Measurements from ENCODE around the gene ZNF644. TPM values are rescaled to one million over a fixed set of nuclear protein-coding genes. Genes with fewer than 3 reads are reported as not detected.

ZNF644 gene
- total and polyA plus RNA-seq, 4 donors: 6.8 to 38.8 (median 27.2) TPM

DNA sequence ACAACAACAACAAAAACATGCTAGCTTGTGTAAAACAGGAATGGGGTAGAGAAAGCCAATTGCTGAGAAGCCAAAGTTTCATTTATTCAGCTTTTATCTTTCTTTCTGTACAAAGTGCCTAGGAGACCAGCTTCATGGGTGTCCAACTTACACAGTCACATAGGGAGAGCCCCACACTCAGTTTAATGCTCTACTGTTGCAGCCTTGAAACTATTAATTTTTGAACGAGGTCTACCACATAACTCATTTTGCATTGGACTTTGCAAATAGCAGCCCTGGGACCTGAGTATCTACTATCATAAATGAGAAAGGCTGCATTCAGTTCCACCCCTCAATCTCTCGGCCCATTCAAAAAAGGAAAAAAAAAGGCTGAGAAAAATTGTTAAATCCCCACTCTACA lies 98.8 kb downstream of the ZNF644 start (continued):
- no peak for TF ChIP-seq TAF1 (conservative IDR thresholded peaks at IDR 0.05)
- no peak for TF ChIP-seq GABPA (IDR thresholded peaks at IDR 0.05 in 1 of 2, conservative IDR thresholded peaks at IDR 0.05 in 1 of 2)

- H3K27ac ChIP-seq (ENCODE audit: low read depth in 1 of 2, low read length in 2 of 2): no peak overlapping the region
- no peak overlapping the region for H3K9ac ChIP-seq (ENCODE audit: low read depth in 1 of 2, low read length in 2 of 2)
- DNase-seq (ENCODE audit: low spot score): no peak
- TF ChIP-seq HNF4A (conservative IDR thresholded peaks at IDR 0.05): no peak
- TF ChIP-seq, protein P1, sequence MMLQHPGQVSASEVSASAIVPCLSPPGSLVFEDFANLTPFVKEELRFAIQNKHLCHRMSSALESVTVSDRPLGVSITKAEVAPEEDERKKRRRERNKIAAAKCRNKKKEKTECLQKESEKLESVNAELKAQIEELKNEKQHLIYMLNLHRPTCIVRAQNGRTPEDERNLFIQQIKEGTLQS (IDR thresholded peaks at IDR 0.05): no peak
- no peak for TF ChIP-seq JUND (IDR thresholded peaks at IDR 0.05)
- peaks cover 2 to 11% (median 6%) of the 10 kb centered on the region in 4 donors for H3K4me1 ChIP-seq (ENCODE audit: control insufficient read depth in 4 of 4, insufficient read depth in 4 of 4, low read length in 3 of 4)
- no peaks in the 10 kb centered on the region for H3K27me3 ChIP-seq (ENCODE audit: control insufficient read depth in 4 of 4, insufficient read depth in 4 of 4, low read length in 3 of 4)
- H3K4me3 ChIP-seq (ENCODE audit: low read depth in 1 of 3, low read length in 3 of 3): no peak overlapping the region
- no peaks in the 10 kb centered on the region for H3K9me3 ChIP-seq (ENCODE audit: control insufficient read depth in 4 of 4, low read length in 3 of 4)
- H3K36me3 ChIP-seq (ENCODE audit: control insufficient read depth in 4 of 4, insufficient read depth in 3 of 4, low read depth in 1 of 4, low read length in 3 of 4): no peaks in the 10 kb centered on the region
- 92% methylated on average over 3 of the region's 3 CpGs for WGBS
These were observed 99.6 kb downstream of the ZNF644 start for GRCh38 chr1:90922202-90922601.

GRCh38 chr1:90919900-90920299 lies 101.9 kb downstream of the ZNF644 start:
- Histone ChIP-seq H3K4me3 (ENCODE audit: low read depth in 1 of 3, low read length in 3 of 3) (no peak overlapping the region), H3K36me3 (ENCODE audit: control insufficient read depth in 4 of 4, insufficient read depth in 3 of 4, low read depth in 1 of 4, low read length in 3 of 4) (peaks cover 0 to 8% (median 2%) of the 10 kb centered on the region in 4 donors), H3K9me3 (ENCODE audit: control insufficient read depth in 4 of 4, low read length in 3 of 4) (no peaks in the 10 kb centered on the region), H3K9ac (ENCODE audit: low read depth in 1 of 2, low read length in 2 of 2) (no peak overlapping the region), H3K27me3 (ENCODE audit: control insufficient read depth in 4 of 4, insufficient read depth in 4 of 4, low read length in 3 of 4) (no peaks in the 10 kb centered on the region), H3K27ac (ENCODE audit: low read depth in 1 of 2, low read length in 2 of 2) (no peak overlapping the region), H3K4me1 (ENCODE audit: control insufficient read depth in 4 of 4, insufficient read depth in 4 of 4, low read length in 3 of 4) (peaks cover under 1 to 9% (median 6%) of the 10 kb centered on the region in 4 donors)
- 100% methylated on average over 1 of the region's 1 CpG for WGBS
- no peak for TF ChIP-seq EGR1 (IDR thresholded peaks at IDR 0.05; ENCODE audit: low read depth in 2 of 2)
- no peak for DNase-seq (ENCODE audit: low spot score)

DNA sequence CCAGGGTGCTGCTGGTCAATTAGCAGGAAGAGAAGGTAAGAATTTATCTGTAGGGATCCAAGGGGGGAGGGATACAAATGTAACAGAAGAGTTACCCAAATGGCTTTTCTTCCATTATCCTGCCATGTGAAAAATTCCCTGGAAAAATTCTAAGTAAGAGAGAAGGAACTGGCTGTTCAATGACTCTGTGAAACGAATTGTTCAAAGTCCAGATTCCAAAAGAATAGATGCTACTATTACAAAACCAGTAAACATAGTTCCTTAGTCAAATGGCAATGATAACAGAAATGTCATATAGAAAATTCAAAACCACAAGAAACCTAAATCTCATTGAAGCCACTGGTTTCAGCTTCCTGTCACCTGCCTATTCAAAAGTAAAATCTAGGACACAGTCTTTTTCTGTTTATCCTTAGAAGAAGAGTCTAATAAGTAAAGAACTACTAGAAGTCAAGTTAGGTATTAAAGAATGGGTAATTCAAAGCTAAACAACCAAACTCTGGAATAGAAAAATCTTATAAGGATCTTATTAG lies 102.6 kb downstream of the ZNF644 start:
- Histone ChIP-seq H3K9ac (ENCODE audit: low read depth in 1 of 2, low read length in 2 of 2) (no peak overlapping the region), H3K4me1 (ENCODE audit: control insufficient read depth in 4 of 4, insufficient read depth in 4 of 4, low read length in 3 of 4) (peaks cover 0 to 9% (median 5%) of the 10 kb centered on the region in 4 donors), H3K27ac (ENCODE audit: low read depth in 1 of 2, low read length in 2 of 2) (no peak overlapping the region), H3K27me3 (ENCODE audit: control insufficient read depth in 4 of 4, insufficient read depth in 4 of 4, low read length in 3 of 4) (no peaks in the 10 kb centered on the region), H3K4me3 (ENCODE audit: low read depth in 1 of 3, low read length in 3 of 3) (no peak overlapping the region), H3K36me3 (ENCODE audit: control insufficient read depth in 4 of 4, insufficient read depth in 3 of 4, low read depth in 1 of 4, low read length in 3 of 4) (peaks cover 0 to 8% (median 2%) of the 10 kb centered on the region in 4 donors), H3K9me3 (ENCODE audit: control insufficient read depth in 4 of 4, low read length in 3 of 4) (no peaks in the 10 kb centered on the region)
- 25% methylated on average over 1 of the region's 1 CpG for WGBS
- TF ChIP-seq HNF4A (conservative IDR thresholded peaks at IDR 0.05) (peak; percentile 71 to 78), JUND (IDR thresholded peaks at IDR 0.05) (peak in 1 of 2 donors; percentile 14), GABPA (IDR thresholded peaks at IDR 0.05 in 1 of 2, conservative IDR thresholded peaks at IDR 0.05 in 1 of 2) (no peak), HNF4G (IDR thresholded peaks at IDR 0.05) (peak; percentile 27), RXRA (IDR thresholded peaks at IDR 0.05) (peak; percentile 7 to 9)
- TF ChIP-seq, protein P2, sequence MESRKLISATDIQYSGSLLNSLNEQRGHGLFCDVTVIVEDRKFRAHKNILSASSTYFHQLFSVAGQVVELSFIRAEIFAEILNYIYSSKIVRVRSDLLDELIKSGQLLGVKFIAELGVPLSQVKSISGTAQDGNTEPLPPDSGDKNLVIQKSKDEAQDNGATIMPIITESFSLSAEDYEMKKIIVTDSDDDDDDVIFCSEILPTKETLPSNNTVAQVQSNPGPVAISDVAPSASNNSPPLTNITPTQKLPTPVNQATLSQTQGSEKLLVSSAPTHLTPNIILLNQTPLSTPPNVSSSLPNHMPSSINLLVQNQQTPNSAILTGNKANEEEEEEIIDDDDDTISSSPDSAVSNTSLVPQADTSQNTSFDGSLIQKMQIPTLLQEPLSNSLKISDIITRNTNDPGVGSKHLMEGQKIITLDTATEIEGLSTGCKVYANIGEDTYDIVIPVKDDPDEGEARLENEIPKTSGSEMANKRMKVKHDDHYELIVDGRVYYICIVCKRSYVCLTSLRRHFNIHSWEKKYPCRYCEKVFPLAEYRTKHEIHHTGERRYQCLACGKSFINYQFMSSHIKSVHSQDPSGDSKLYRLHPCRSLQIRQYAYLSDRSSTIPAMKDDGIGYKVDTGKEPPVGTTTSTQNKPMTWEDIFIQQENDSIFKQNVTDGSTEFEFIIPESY (IDR thresholded peaks at IDR 0.05): no peak
- DNase-seq (ENCODE audit: low spot score): no peak
